CD4-positive, alpha-beta T cell treated with Interleukin-4 for 4 hours (primary cell): ENCODE measurements around the gene TMEM120A.

Experiments used
- DNase-seq: peaks from one replicate; pipeline ENCODE4 v3.0.0-alpha.2; 2020

Gene TMEM120A

GRCh38 chr7:75993689-75994387, 557 bp downstream of the TMEM120A start:
- DNase-seq: no peak

- no peak for DNase-seq
These were observed 2.2 kb downstream of the TMEM120A start for GRCh38 chr7:75992083-75992755.

- no peak for DNase-seq
These were observed 2.8 kb downstream of the TMEM120A start for GRCh38 chr7:75991531-75992082.

- DNase-seq: no peak
These were observed 4.7 kb downstream of the TMEM120A start for GRCh38 chr7:75989500-75990388.

- no peak for DNase-seq
These were observed 5.6 kb downstream of the TMEM120A start for GRCh38 chr7:75988568-75989499.

- no peak for DNase-seq
These were observed 6.4 kb downstream of the TMEM120A start for GRCh38 chr7:75987805-75988567.

GRCh38 chr7:75987026-75987804, 7.2 kb downstream of the TMEM120A start:
- DNase-seq: no peak

- no peak for DNase-seq
These were observed 8.1 kb downstream of the TMEM120A start for GRCh38 chr7:75986147-75986781.

GRCh38 chr7:75985518-75986146, 8.8 kb downstream of the TMEM120A start:
- no peak for DNase-seq

GRCh38 chr7:75985009-75985517, 9.3 kb downstream of the TMEM120A start:
- no peak for DNase-seq

- no peak for DNase-seq
These were observed 10.0 kb downstream of the TMEM120A start for GRCh38 chr7:75984130-75985008.

GRCh38 chr7:75983471-75984129, 10.8 kb downstream of the TMEM120A start:
- no peak for DNase-seq

- no peak for DNase-seq
These were observed 11.9 kb downstream of the TMEM120A start for GRCh38 chr7:75982306-75983064.

- DNase-seq: no peak
These were observed 12.7 kb downstream of the TMEM120A start for GRCh38 chr7:75981453-75982305.

- DNase-seq: no peak
These were observed 13.3 kb downstream of the TMEM120A start for GRCh38 chr7:75981203-75981452.
